ENCODE results near the gene MOK.

MOK gene

GRCh38 chr14:102288139-102288538 is 16.8 kb downstream of the MOK start:
- no peaks in the 10 kb centered on the region for H3K27me3 ChIP-seq (ENCODE audit: low read depth)
- no peak for DNase-seq (ENCODE audit: low spot score in 2 of 2)
- H3K4me3 ChIP-seq = no peak overlapping the region
- no peaks in the 10 kb centered on the region for H3K36me3 ChIP-seq (replicated peaks)
- no peaks in the 10 kb centered on the region for H3K9me3 ChIP-seq
- in situ Hi-C loops (cut with MboI; ENCODE audit: low sequenced_read_pairs) = no loop called here
- no peaks in the 10 kb centered on the region for H3K4me1 ChIP-seq

- Histone ChIP-seq H3K9me3 (no peaks in the 10 kb centered on the region), H3K27me3 (ENCODE audit: low read depth) (no peaks in the 10 kb centered on the region), H3K36me3 (replicated peaks) (no peaks in the 10 kb centered on the region), H3K4me3 (no peak overlapping the region), H3K4me1 (no peaks in the 10 kb centered on the region)
- in situ Hi-C loops (cut with MboI; ENCODE audit: low sequenced_read_pairs) = no loop called here
- no peak for DNase-seq (ENCODE audit: low spot score in 2 of 2)
Observed at GRCh38 chr14:102285106-102285505, 19.9 kb downstream of the MOK start.

- H3K27me3 ChIP-seq (ENCODE audit: low read depth) = no peaks in the 10 kb centered on the region
- no peaks in the 10 kb centered on the region for H3K36me3 ChIP-seq (replicated peaks)
- H3K4me1 ChIP-seq = no peaks in the 10 kb centered on the region
- DNase-seq (ENCODE audit: low spot score in 2 of 2) = no peak
- in situ Hi-C loops (cut with MboI; ENCODE audit: low sequenced_read_pairs) = no loop called here
- no peak overlapping the region for H3K4me3 ChIP-seq
- no peaks in the 10 kb centered on the region for H3K9me3 ChIP-seq
Observed at GRCh38 chr14:102283631-102284129, 21.3 kb downstream of the MOK start.

GRCh38 chr14:102282751-102283465 is 22.1 kb downstream of the MOK start:
- in situ Hi-C loops (cut with MboI; ENCODE audit: low sequenced_read_pairs) = no loop called here
- no peak for DNase-seq (ENCODE audit: low spot score in 2 of 2)
- no peaks in the 10 kb centered on the region for H3K4me1 ChIP-seq
- H3K27me3 ChIP-seq (ENCODE audit: low read depth) = no peaks in the 10 kb centered on the region
- no peaks in the 10 kb centered on the region for H3K9me3 ChIP-seq
- no peaks in the 10 kb centered on the region for H3K36me3 ChIP-seq (replicated peaks)
- H3K4me3 ChIP-seq = no peak overlapping the region

GRCh38 chr14:102280376-102280962 is 24.5 kb downstream of the MOK start:
- DNase-seq (ENCODE audit: low spot score in 2 of 2) = no peak
- in situ Hi-C loops (cut with MboI; ENCODE audit: low sequenced_read_pairs) = no loop called here
- Histone ChIP-seq H3K27me3 (ENCODE audit: low read depth) (no peaks in the 10 kb centered on the region), H3K4me1 (no peaks in the 10 kb centered on the region), H3K36me3 (replicated peaks) (no peaks in the 10 kb centered on the region), H3K4me3 (no peak overlapping the region), H3K9me3 (no peaks in the 10 kb centered on the region)

- no peaks in the 10 kb centered on the region for H3K27me3 ChIP-seq (ENCODE audit: low read depth)
- in situ Hi-C loops (cut with MboI; ENCODE audit: low sequenced_read_pairs) = no loop called here
- no peak for DNase-seq (ENCODE audit: low spot score in 2 of 2)
- no peaks in the 10 kb centered on the region for H3K36me3 ChIP-seq (replicated peaks)
- no peaks in the 10 kb centered on the region for H3K9me3 ChIP-seq
- no peaks in the 10 kb centered on the region for H3K4me1 ChIP-seq
- H3K4me3 ChIP-seq = no peak overlapping the region
Observed at GRCh38 chr14:102279688-102280348, 25.1 kb downstream of the MOK start.

- no peak for DNase-seq (ENCODE audit: low spot score in 2 of 2)
- H3K9me3 ChIP-seq = no peaks in the 10 kb centered on the region
- H3K27me3 ChIP-seq (ENCODE audit: low read depth) = no peaks in the 10 kb centered on the region
- in situ Hi-C loops (cut with MboI; ENCODE audit: low sequenced_read_pairs) = no loop called here
- H3K36me3 ChIP-seq (replicated peaks) = no peaks in the 10 kb centered on the region
- H3K4me3 ChIP-seq = no peak overlapping the region
- no peaks in the 10 kb centered on the region for H3K4me1 ChIP-seq
Observed at GRCh38 chr14:102279282-102279681, 25.7 kb downstream of the MOK start.

GRCh38 chr14:102278631-102278935 is 26.4 kb downstream of the MOK start:
- Histone ChIP-seq H3K9me3 (no peaks in the 10 kb centered on the region), H3K4me1 (no peaks in the 10 kb centered on the region), H3K27me3 (ENCODE audit: low read depth) (no peaks in the 10 kb centered on the region), H3K36me3 (replicated peaks) (no peaks in the 10 kb centered on the region), H3K4me3 (no peak overlapping the region)
- no peak for DNase-seq (ENCODE audit: low spot score in 2 of 2)
- in situ Hi-C loops (cut with MboI; ENCODE audit: low sequenced_read_pairs) = no loop called here

GRCh38 chr14:102277874-102278630 is 26.9 kb downstream of the MOK start:
- in situ Hi-C loops (cut with MboI; ENCODE audit: low sequenced_read_pairs) = no loop called here
- no peak for DNase-seq (ENCODE audit: low spot score in 2 of 2)
- H3K4me1 ChIP-seq = no peaks in the 10 kb centered on the region
- H3K36me3 ChIP-seq (replicated peaks) = no peaks in the 10 kb centered on the region
- H3K27me3 ChIP-seq (ENCODE audit: low read depth) = no peaks in the 10 kb centered on the region
- no peak overlapping the region for H3K4me3 ChIP-seq
- H3K9me3 ChIP-seq = no peaks in the 10 kb centered on the region

GRCh38 chr14:102275866-102276265 is 29.1 kb downstream of the MOK start:
- no peaks in the 10 kb centered on the region for H3K9me3 ChIP-seq
- no peak for DNase-seq (ENCODE audit: low spot score in 2 of 2)
- no peaks in the 10 kb centered on the region for H3K36me3 ChIP-seq (replicated peaks)
- no peak overlapping the region for H3K4me3 ChIP-seq
- H3K27me3 ChIP-seq (ENCODE audit: low read depth) = no peaks in the 10 kb centered on the region
- no peaks in the 10 kb centered on the region for H3K4me1 ChIP-seq
- in situ Hi-C loops (cut with MboI; ENCODE audit: low sequenced_read_pairs) = no loop called here

GRCh38 chr14:102272392-102272791 is 32.6 kb downstream of the MOK start:
- Histone ChIP-seq H3K36me3 (replicated peaks) (no peaks in the 10 kb centered on the region), H3K27me3 (ENCODE audit: low read depth) (no peaks in the 10 kb centered on the region), H3K4me1 (no peaks in the 10 kb centered on the region), H3K9me3 (no peaks in the 10 kb centered on the region), H3K4me3 (no peak overlapping the region)
- in situ Hi-C loops (cut with MboI; ENCODE audit: low sequenced_read_pairs) = no loop called here
- no peak for DNase-seq (ENCODE audit: low spot score in 2 of 2)

- H3K27me3 ChIP-seq (ENCODE audit: low read depth) = no peaks in the 10 kb centered on the region
- in situ Hi-C loops (cut with MboI; ENCODE audit: low sequenced_read_pairs) = no loop called here
- DNase-seq (ENCODE audit: low spot score in 2 of 2) = no peak
- H3K36me3 ChIP-seq (replicated peaks) = no peaks in the 10 kb centered on the region
- no peaks in the 10 kb centered on the region for H3K9me3 ChIP-seq
- H3K4me3 ChIP-seq = no peak overlapping the region
- H3K4me1 ChIP-seq = peaks cover 13% of the 10 kb centered on the region
Observed at GRCh38 chr14:102264775-102265174, 40.2 kb downstream of the MOK start.

- DNase-seq (ENCODE audit: low spot score in 2 of 2) = no peak
- in situ Hi-C loops (cut with MboI; ENCODE audit: low sequenced_read_pairs) = no loop called here
Observed at GRCh38 chr14:102264355-102264754, 40.6 kb downstream of the MOK start.

More at GRCh38 chr14:102264355-102264754, 40.6 kb downstream of the MOK start:
- Histone ChIP-seq H3K36me3 (replicated peaks) (no peaks in the 10 kb centered on the region), H3K9me3 (no peaks in the 10 kb centered on the region), H3K4me1 (peaks cover 13% of the 10 kb centered on the region), H3K27me3 (ENCODE audit: low read depth) (no peaks in the 10 kb centered on the region), H3K4me3 (no peak overlapping the region)

Measured in HAP-1 (cell line).